Lower lobe of right lung (tissue), 2 donors: ENCODE measurements around the gene KMT2A. TPM values are rescaled to one million over a fixed set of nuclear protein-coding genes. Genes with fewer than 3 reads are reported as not detected.

Experiments
- ATAC-seq, 2 donors: fragments of 200-7000 bp; cut with Tn5 transposase; one replicate each; pipeline ENCODE4 v1.9.1; 2020 to 2022; ENCODE audit warnings: mild to moderate bottlenecking in 2 of 2, moderate library complexity in 2 of 2
- DNase-seq: peaks from one replicate; pipeline ENCODE4 v3.0.0-alpha.2; 2020
- H3K27ac ChIP-seq: fragments of 200-600 bp; one replicate; pipeline ENCODE4 v1.8.0; 2022
- H3K27me3 ChIP-seq: fragments of 200-600 bp; one replicate; pipeline ENCODE4 v1.8.0; 2022; ENCODE audit warnings: low read depth
- H3K36me3 ChIP-seq: fragments of 200-600 bp; one replicate; pipeline ENCODE4 v1.8.0; 2022; ENCODE audit warnings: mild to moderate bottlenecking
- H3K4me1 ChIP-seq: fragments of 200-600 bp; one replicate; pipeline ENCODE4 v1.8.0; 2022
- H3K4me3 ChIP-seq: fragments of 200-600 bp; one replicate; pipeline ENCODE4 v1.8.0; 2022; ENCODE audit warnings: mild to moderate bottlenecking
- H3K9me3 ChIP-seq: fragments of 200-600 bp; one replicate; pipeline ENCODE4 v1.8.0; 2022
- intact Hi-C: fragments of 100-400 bp; cut with DNase I; formaldehyde crosslinking; loops from one replicate; pipeline ENCODE4 v1.11.0; 2022
- total RNA-seq: library from RNA; stranded (reverse); fragmentation: NEBNext Ultra II Directional; extraction: Animal tissue kit (Norgen Biotek cat#: 25700); gene quantifications from one replicate; pipeline ENCODE4 v1.2.1, GENCODE V29; 2021
- TF ChIP-seq, protein P1 (sequence below): fragments of 200-600 bp; IDR thresholded peaks from one replicate; pipeline ENCODE4 v1.8.0; 2022; ENCODE audit warnings: antibody characterized with exemption, mild to moderate bottlenecking
- donor health status: DM: no; HTN: yes; CAD: no; lungs with severe emphysema.

The KMT2A gene
- total RNA-seq, 1 donor from 2014 or later = 66.3 TPM

DNA sequence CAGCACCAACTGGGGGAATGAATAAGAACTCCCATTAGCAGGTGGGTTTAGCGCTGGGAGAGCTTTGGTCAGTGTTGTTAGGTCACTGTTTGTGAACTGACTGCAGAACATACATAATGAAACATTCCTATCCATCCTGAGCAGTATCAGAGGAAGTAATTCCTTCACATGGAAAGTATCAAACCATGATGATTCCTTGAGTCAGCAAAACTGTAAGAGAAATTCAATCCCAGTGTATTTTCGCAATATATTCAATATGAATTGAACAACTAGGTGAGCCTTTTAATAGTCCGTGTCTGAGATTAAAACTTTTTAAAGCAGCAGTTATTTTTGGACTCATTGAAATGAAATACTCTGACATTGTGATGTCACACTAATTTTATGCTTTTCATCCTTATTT, 48.1 kb downstream of the KMT2A start:
- Histone ChIP-seq H3K9me3 (no peaks in the 10 kb centered on the region), H3K27me3 (no peaks in the 10 kb centered on the region), H3K27ac (no peak overlapping the region), H3K36me3 (peaks cover 96% of the 10 kb centered on the region), H3K4me1 (no peaks in the 10 kb centered on the region), H3K4me3 (no peak overlapping the region)
- no peak for DNase-seq
- TF ChIP-seq, protein P1, sequence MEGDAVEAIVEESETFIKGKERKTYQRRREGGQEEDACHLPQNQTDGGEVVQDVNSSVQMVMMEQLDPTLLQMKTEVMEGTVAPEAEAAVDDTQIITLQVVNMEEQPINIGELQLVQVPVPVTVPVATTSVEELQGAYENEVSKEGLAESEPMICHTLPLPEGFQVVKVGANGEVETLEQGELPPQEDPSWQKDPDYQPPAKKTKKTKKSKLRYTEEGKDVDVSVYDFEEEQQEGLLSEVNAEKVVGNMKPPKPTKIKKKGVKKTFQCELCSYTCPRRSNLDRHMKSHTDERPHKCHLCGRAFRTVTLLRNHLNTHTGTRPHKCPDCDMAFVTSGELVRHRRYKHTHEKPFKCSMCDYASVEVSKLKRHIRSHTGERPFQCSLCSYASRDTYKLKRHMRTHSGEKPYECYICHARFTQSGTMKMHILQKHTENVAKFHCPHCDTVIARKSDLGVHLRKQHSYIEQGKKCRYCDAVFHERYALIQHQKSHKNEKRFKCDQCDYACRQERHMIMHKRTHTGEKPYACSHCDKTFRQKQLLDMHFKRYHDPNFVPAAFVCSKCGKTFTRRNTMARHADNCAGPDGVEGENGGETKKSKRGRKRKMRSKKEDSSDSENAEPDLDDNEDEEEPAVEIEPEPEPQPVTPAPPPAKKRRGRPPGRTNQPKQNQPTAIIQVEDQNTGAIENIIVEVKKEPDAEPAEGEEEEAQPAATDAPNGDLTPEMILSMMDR = no peak
- no peak for ATAC-seq
- intact Hi-C loops = no loop called here

DNA sequence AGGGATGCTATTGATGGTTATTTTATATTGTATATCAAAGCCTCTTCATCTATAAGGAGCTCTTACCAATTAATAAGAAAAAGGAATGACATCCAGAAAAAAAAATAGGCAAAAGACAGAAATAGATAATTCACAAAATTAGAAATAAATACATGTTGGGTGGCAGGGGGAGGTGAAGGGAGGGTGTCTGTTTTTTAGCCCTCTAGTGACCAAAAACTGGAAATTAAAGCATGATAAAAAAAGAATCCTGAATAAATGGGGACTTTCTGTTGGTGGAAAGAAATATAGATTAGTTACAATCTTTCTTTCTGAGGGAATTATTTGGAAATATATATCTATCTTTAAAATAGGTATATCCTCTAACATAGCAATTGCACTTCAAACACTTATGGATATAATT, 49.0 kb downstream of the KMT2A start:
- Histone ChIP-seq H3K27me3 (no peaks in the 10 kb centered on the region), H3K27ac (no peak overlapping the region), H3K4me3 (no peak overlapping the region), H3K9me3 (no peaks in the 10 kb centered on the region), H3K4me1 (no peaks in the 10 kb centered on the region), H3K36me3 (peaks cover 96% of the 10 kb centered on the region)
- intact Hi-C loops = no loop called here
- TF ChIP-seq, protein P1 = no peak
- ATAC-seq (no peak), DNase-seq (no peak)

DNA sequence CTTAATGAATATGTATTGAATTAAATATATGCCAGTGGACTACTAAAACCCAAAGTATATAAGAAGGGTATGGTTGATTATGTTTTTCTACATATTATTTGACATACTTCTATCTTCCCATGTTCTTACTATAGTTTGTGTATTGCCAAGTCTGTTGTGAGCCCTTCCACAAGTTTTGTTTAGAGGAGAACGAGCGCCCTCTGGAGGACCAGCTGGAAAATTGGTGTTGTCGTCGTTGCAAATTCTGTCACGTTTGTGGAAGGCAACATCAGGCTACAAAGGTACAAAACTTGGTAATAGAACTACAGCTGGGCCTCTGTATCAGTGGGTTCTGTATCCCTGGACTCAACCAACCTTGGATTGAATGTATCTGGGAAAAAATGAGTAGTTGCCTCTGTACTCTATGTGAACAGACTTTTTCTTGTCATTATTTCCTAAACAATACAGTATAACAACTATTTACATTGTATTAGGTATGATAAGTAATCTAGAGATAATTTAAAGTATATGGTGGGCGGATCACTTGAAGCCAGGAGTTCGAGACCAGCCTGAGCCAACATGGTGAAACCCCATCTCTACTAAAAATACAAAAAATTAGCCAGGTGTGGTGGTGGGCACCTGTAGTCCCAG, 52.3 kb downstream of the KMT2A start:
- H3K27ac ChIP-seq = no peak overlapping the region
- intact Hi-C loops = no loop called here
- peaks cover 96% of the 10 kb centered on the region for H3K36me3 ChIP-seq
- DNase-seq (peak; percentile 53), ATAC-seq (peak; percentile 70 to 72)
- no peaks in the 10 kb centered on the region for H3K9me3 ChIP-seq
- TF ChIP-seq, protein P1 = peak; percentile 81
- H3K4me1 ChIP-seq = no peaks in the 10 kb centered on the region
- no peak overlapping the region for H3K4me3 ChIP-seq
- H3K27me3 ChIP-seq = no peaks in the 10 kb centered on the region

DNA sequence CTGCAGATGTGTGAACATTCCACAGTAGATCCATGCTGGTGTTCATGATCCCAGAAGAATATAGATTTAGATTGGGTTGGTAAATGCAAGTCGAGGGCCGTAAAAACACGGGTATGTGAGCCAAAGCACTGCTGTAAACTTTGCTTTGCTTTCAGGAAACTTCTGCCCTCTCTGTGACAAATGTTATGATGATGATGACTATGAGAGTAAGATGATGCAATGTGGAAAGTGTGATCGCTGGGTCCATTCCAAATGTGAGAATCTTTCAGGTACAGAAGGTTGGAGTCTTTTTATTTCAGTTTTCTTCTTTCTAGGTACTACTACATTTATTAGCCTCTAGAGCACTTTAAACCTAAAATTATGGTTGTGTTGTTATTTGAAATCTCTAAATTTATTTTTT, 54.7 kb downstream of the KMT2A start:
- no peak overlapping the region for H3K4me3 ChIP-seq
- H3K4me1 ChIP-seq = no peaks in the 10 kb centered on the region
- no peak for DNase-seq
- TF ChIP-seq, protein P1 = no peak
- H3K9me3 ChIP-seq = no peaks in the 10 kb centered on the region
- no peak overlapping the region for H3K27ac ChIP-seq
- H3K27me3 ChIP-seq = no peaks in the 10 kb centered on the region
- ATAC-seq = no peak
- H3K36me3 ChIP-seq = peaks cover 96% of the 10 kb centered on the region
- intact Hi-C loops = loop anchor here (10.0 kb wide), 1 partner anchor 106 kb away; no protein-coding TSS in a partner anchor

DNA sequence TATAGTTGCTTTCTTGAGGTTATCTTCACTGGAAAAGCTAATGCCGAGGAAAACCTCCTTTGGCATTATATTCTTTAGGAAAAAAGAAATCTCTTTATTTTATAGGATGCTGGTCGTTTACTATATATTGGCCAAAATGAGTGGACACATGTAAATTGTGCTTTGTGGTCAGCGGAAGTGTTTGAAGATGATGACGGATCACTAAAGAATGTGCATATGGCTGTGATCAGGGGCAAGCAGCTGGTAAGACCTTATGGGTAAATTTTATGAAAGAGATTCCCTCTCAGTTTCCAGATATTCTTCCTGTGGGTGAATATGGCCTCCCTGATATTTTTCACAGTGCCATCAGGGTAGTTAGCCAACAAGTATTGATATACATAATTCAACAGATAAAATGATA, 61.5 kb downstream of the KMT2A start:
- DNase-seq (no peak), ATAC-seq (no peak)
- H3K36me3 ChIP-seq = peaks cover 100% of the 10 kb centered on the region
- H3K4me1 ChIP-seq = no peaks in the 10 kb centered on the region
- no peak overlapping the region for H3K4me3 ChIP-seq
- H3K27me3 ChIP-seq = no peaks in the 10 kb centered on the region
- TF ChIP-seq, protein P1 = no peak
- intact Hi-C loops = loop anchor here (10.0 kb wide), 1 partner anchor 113 kb away; no protein-coding TSS in a partner anchor
- H3K9me3 ChIP-seq = no peaks in the 10 kb centered on the region
- no peak overlapping the region for H3K27ac ChIP-seq
